H9 (cell line): ENCODE data around the gene TRIO. TPM values are rescaled to one million over a fixed set of nuclear protein-coding genes. Genes with fewer than 3 reads are reported as not detected.

Experiments used
- DNase-seq: peaks from one replicate; pipeline ENCODE4 v3.0.0-alpha.2; 2017
- H2AFZ ChIP-seq: one replicate; pipeline ENCODE4 v1.6.1; 2013; ENCODE audit warnings: mild to moderate bottlenecking, low read length, control low read depth, moderate library complexity
- H2AK5ac ChIP-seq: 2 replicates; pipeline ENCODE4 v1.6.1; 2013; ENCODE audit warnings: low read length, control low read depth, mixed read lengths; ENCODE audit not compliant: insufficient read length
- H2BK120ac ChIP-seq: one replicate; pipeline ENCODE4 v1.6.1; 2013; ENCODE audit warnings: low read depth, mild to moderate bottlenecking, low read length, control low read depth, inconsistent platforms; ENCODE audit not compliant: poor library complexity, severe bottlenecking
- H2BK12ac ChIP-seq: 2 replicates; pipeline ENCODE4 v1.6.1; 2013; ENCODE audit warnings: low read length, control low read depth, mixed read lengths, low read depth; ENCODE audit not compliant: insufficient read length
- H2BK15ac ChIP-seq: 2 replicates; pipeline ENCODE4 v1.6.1; 2013; ENCODE audit warnings: low read depth, low read length, control low read depth
- H2BK20ac ChIP-seq: one replicate; pipeline ENCODE4 v1.6.1; 2013; ENCODE audit warnings: low read depth, mild to moderate bottlenecking, low read length, control low read depth, inconsistent platforms; ENCODE audit not compliant: poor library complexity, severe bottlenecking
- H2BK5ac ChIP-seq: 2 replicates; pipeline ENCODE4 v1.6.1; 2013; ENCODE audit warnings: low read length, control low read depth, mixed read lengths; ENCODE audit not compliant: insufficient read length
- H3K14ac ChIP-seq: 2 replicates; pipeline ENCODE4 v1.6.1; 2013; ENCODE audit warnings: low read length, control low read depth; ENCODE audit not compliant: insufficient read depth
- H3K18ac ChIP-seq: 2 replicates; pipeline ENCODE4 v1.6.1; 2013; ENCODE audit warnings: low read depth, mild to moderate bottlenecking, mixed read lengths, low read length, control low read depth; ENCODE audit not compliant: insufficient read length
- H3K23ac ChIP-seq: 2 replicates; pipeline ENCODE4 v1.6.1; 2013; ENCODE audit warnings: low read length, control low read depth, mixed read lengths, low read depth; ENCODE audit not compliant: insufficient read length
- H3K23me2 ChIP-seq: 2 replicates; pipeline ENCODE4 v1.6.1; 2013; ENCODE audit warnings: low read depth, mild to moderate bottlenecking, mixed read lengths, low read length, control low read depth; ENCODE audit not compliant: insufficient read length, poor library complexity, severe bottlenecking
- H3K27ac ChIP-seq: 2 replicates; pipeline ENCODE4 v1.5.1; 2013; ENCODE audit warnings: low read length, control low read depth, mixed read lengths, low read depth; ENCODE audit not compliant: insufficient read length
- H3K27me3 ChIP-seq: 2 replicates; pipeline ENCODE4 v1.6.1; 2013; ENCODE audit warnings: low read length, control low read depth, inconsistent platforms; ENCODE audit not compliant: insufficient read depth
- H3K4ac ChIP-seq: 2 replicates; pipeline ENCODE4 v1.6.1; 2013; ENCODE audit warnings: low read depth, mild to moderate bottlenecking, control low read depth, inconsistent platforms, low read length, moderate library complexity
- H3K4me1 ChIP-seq: 2 replicates; pipeline ENCODE4 v1.6.1; 2013; ENCODE audit warnings: low read length, control low read depth, inconsistent platforms; ENCODE audit not compliant: insufficient read depth
- H3K4me2 ChIP-seq: 2 replicates; pipeline ENCODE4 v1.6.1; 2013; ENCODE audit warnings: low read length, control low read depth, mixed read lengths; ENCODE audit not compliant: insufficient read length, insufficient read depth
- H3K56ac ChIP-seq: 2 replicates; pipeline ENCODE4 v1.6.1; 2013; ENCODE audit warnings: low read depth, mild to moderate bottlenecking, mixed read lengths, low read length, control low read depth; ENCODE audit not compliant: insufficient read length
- H3K79me1 ChIP-seq: 2 replicates; pipeline ENCODE4 v1.6.1; 2013; ENCODE audit warnings: low read depth, mild to moderate bottlenecking, moderate library complexity, low read length, control low read depth, inconsistent platforms; ENCODE audit not compliant: insufficient read depth, poor library complexity, severe bottlenecking
- H3K79me2 ChIP-seq: 2 replicates; pipeline ENCODE4 v1.6.1; 2013; ENCODE audit warnings: low read length, control low read depth, inconsistent platforms; ENCODE audit not compliant: insufficient read depth
- H3K9ac ChIP-seq: 2 replicates; pipeline ENCODE4 v1.6.1; 2013; ENCODE audit warnings: low read length, control low read depth, mixed read lengths; ENCODE audit not compliant: insufficient read length; ENCODE audit errors: extremely low read depth
- H3K9me3 ChIP-seq: one replicate; pipeline ENCODE4 v1.6.1; 2013; ENCODE audit warnings: low read depth, low read length, inconsistent platforms; ENCODE audit not compliant: control insufficient read depth
- H3T11ph ChIP-seq: one replicate; pipeline ENCODE4 v1.6.1; 2013; ENCODE audit warnings: mild to moderate bottlenecking, low read length, control low read depth, inconsistent platforms
- H4K20me1 ChIP-seq: one replicate; pipeline ENCODE4 v1.6.1; 2013; ENCODE audit not compliant: control insufficient read depth, insufficient read length, insufficient read depth
- H4K5ac ChIP-seq: 2 replicates; pipeline ENCODE4 v1.6.1; 2013; ENCODE audit warnings: low read depth, mild to moderate bottlenecking, mixed read lengths, low read length, control low read depth; ENCODE audit not compliant: insufficient read length
- H4K8ac ChIP-seq: replicated peaks from 2 replicates; pipeline ENCODE4 v1.6.1; 2013; ENCODE audit warnings: low read length, control low read depth, mixed read lengths, low read depth; ENCODE audit not compliant: insufficient read length
- H4K91ac ChIP-seq: 2 replicates; pipeline ENCODE4 v1.6.1; 2013; ENCODE audit warnings: low read depth, mild to moderate bottlenecking, moderate library complexity, mixed read lengths, low read length, control low read depth; ENCODE audit not compliant: insufficient read length
- H3K27ac Mint-ChIP-seq, 3 experiments: 2 replicates in 2 of 3; 3 replicates in 1 of 3; pipeline ENCODE4 v1.8.0; 2020 to 2021; ENCODE audit warnings: mixed read lengths in 3 of 3, mild to moderate bottlenecking in 1 of 3, moderate library complexity in 1 of 3
- H3K27me3 Mint-ChIP-seq: 2 replicates; pipeline ENCODE4 v1.8.0; 2021; ENCODE audit warnings: low read depth, mild to moderate bottlenecking, moderate library complexity, mixed read lengths
- H3K36me3 Mint-ChIP-seq, 3 experiments: 2 replicates in 2 of 3; 3 replicates in 1 of 3; pipeline ENCODE4 v1.8.0; 2020 to 2021; ENCODE audit warnings: low read depth in 3 of 3, mixed read lengths in 3 of 3; ENCODE audit not compliant: insufficient read depth in 1 of 3
- H3K4me1 Mint-ChIP-seq, 2 experiments: 2 replicates each; pipeline ENCODE4 v1.8.0; 2020; ENCODE audit warnings: mixed read lengths in 2 of 2
- H3K4me3 Mint-ChIP-seq, 2 experiments: 2 replicates in 1 of 2; 3 replicates in 1 of 2; pipeline ENCODE4 v1.8.0; 2020 to 2021; ENCODE audit warnings: mild to moderate bottlenecking in 2 of 2, mixed read lengths in 2 of 2, moderate library complexity in 1 of 2
- H3K9me3 Mint-ChIP-seq, 2 experiments: 2 replicates in 1 of 2; 3 replicates in 1 of 2; pipeline ENCODE4 v1.8.0; 2020; ENCODE audit warnings: mild to moderate bottlenecking in 2 of 2, mixed read lengths in 2 of 2, moderate library complexity in 1 of 2
- CTCF ChIP-seq: fragments of 200-600 bp; sonication (generic); conservative IDR thresholded peaks from 3 replicates; pipeline ENCODE4 v1.8.0; 2021; ENCODE audit warnings: antibody characterized with exemption, mild to moderate bottlenecking
- WGBS: extraction: QIAGEN DNeasy Blood & Tissue Kit; methylation state at CpG from one replicate; pipeline ENCODE4 v1.1.7; 2013; ENCODE audit warnings: missing lambda C conversion rate, low lambda C conversion rate, mixed read lengths; ENCODE audit not compliant: insufficient read length; ENCODE audit errors: extremely low coverage; 5-methylcytosine and 5-hydroxymethylcytosine counted together
- total RNA-seq: library from RNA; stranded (reverse); gene quantifications from 2 replicates; pipeline ENCODE4 v1.2.1, GENCODE V29; 2021

The TRIO gene
- total RNA-seq, 1 experiment from 2014 or later: 87.8 TPM

- Histone ChIP-seq H3K27ac (peak overlapping the region; percentile 64), H3K56ac (no peak overlapping the region), H3T11ph (no peak overlapping the region), H3K23me2 (peaks cover 5% of the 10 kb centered on the region), H2BK120ac (no peak overlapping the region), H3K23ac (no peak overlapping the region), H3K14ac (no peak overlapping the region; the same call in 1 of the 2 replicates), H3K18ac (no peak overlapping the region), H3K9me3 (no peaks in the 10 kb centered on the region), H4K91ac (no peak overlapping the region), H3K79me1 (no peaks in the 10 kb centered on the region), H3K4me1 (no peaks in the 10 kb centered on the region), H4K5ac (no peak overlapping the region), H3K27me3 (no peaks in the 10 kb centered on the region), H2AK5ac (no peak overlapping the region), H4K20me1 (no peaks in the 10 kb centered on the region), H2BK15ac (no peak overlapping the region; the same call in 1 of the 2 replicates), H4K8ac (no peak overlapping the region), H3K4me2 (peak overlapping the region; percentile 58), H3K79me2 (no peaks in the 10 kb centered on the region), H2BK12ac (no peak overlapping the region), H2AFZ (no peak overlapping the region), H2BK20ac (no peak overlapping the region), H3K4ac (no peak overlapping the region), H3K9ac (no peak overlapping the region), H2BK5ac (no peak overlapping the region)
- Mint-ChIP-seq H3K9me3 (no peaks in the 10 kb centered on the region), H3K27me3 (no peaks in the 10 kb centered on the region), H3K36me3 (peaks cover 18 to 71% (median 56%) of the 10 kb centered on the region in 3 experiments; a peak in 6 of 7 replicates), H3K4me3 (no peak overlapping the region), H3K27ac (peak overlapping the region; percentile 10 to 93 (median 85); a peak in 6 of 7 replicates), H3K4me1 (peaks cover 17 to 20% of the 10 kb centered on the region in 2 experiments)
- peak; percentile 88 for DNase-seq
- no CpG with 5 or more reads among the region's 35 CpGs for WGBS
- no peak for TF ChIP-seq CTCF
These were observed 236.8 kb downstream of the TRIO start for GRCh38 chr5:14379739-14380497.
